ENCODE measurements around the gene GRIA1.

Gene GRIA1

GRCh38 chr5:153504726-153505125 lies 14.3 kb downstream of the GRIA1 start:
- H3K27me3 ChIP-seq (ENCODE audit: insufficient read depth, low read length, poor library complexity, severe bottlenecking) = no peaks in the 10 kb centered on the region
- H3K4me3 ChIP-seq (ENCODE audit: low read length, poor library complexity, severe bottlenecking) = no peak overlapping the region
- no peaks in the 10 kb centered on the region for H3F3A ChIP-seq (ENCODE audit: low read depth)
- H3K9me3 ChIP-seq (ENCODE audit: insufficient read depth, low read depth, low read length) = no peaks in the 10 kb centered on the region
- H3K4me1 ChIP-seq (ENCODE audit: insufficient read depth, low read length, poor library complexity, severe bottlenecking) = no peaks in the 10 kb centered on the region
- no peak overlapping the region for H2AFZ ChIP-seq (ENCODE audit: low read length)
- no peak overlapping the region for H3K4me2 ChIP-seq (ENCODE audit: low read depth, low read length, poor library complexity, severe bottlenecking)
- no peaks in the 10 kb centered on the region for H3K79me2 ChIP-seq (ENCODE audit: insufficient read depth, low read length)
- no peaks in the 10 kb centered on the region for H4K20me1 ChIP-seq (ENCODE audit: insufficient read depth, low read length, poor library complexity, severe bottlenecking)
- H3K9ac ChIP-seq (ENCODE audit: low read depth, low read length, poor library complexity, severe bottlenecking) = no peak overlapping the region
- H3K36me3 ChIP-seq (ENCODE audit: insufficient read depth, low read length) = no peaks in the 10 kb centered on the region
- no peaks in the 10 kb centered on the region for H3K9me2 ChIP-seq (replicated peaks; ENCODE audit: low read depth, low read length)
- TF ChIP-seq EZH2phosphoT487 (IDR thresholded peaks at IDR 0.05; ENCODE audit: borderline replicate concordance) (no peak), CTCF (conservative IDR thresholded peaks at IDR 0.05; ENCODE audit: low read length) (no peak)

GRCh38 chr5:153508700-153509099 lies 18.2 kb downstream of the GRIA1 start:
- Histone ChIP-seq H3F3A (ENCODE audit: low read depth) (no peaks in the 10 kb centered on the region), H3K9ac (ENCODE audit: low read depth, low read length, poor library complexity, severe bottlenecking) (no peak overlapping the region), H3K9me3 (ENCODE audit: insufficient read depth, low read depth, low read length) (no peaks in the 10 kb centered on the region), H3K27me3 (ENCODE audit: insufficient read depth, low read length, poor library complexity, severe bottlenecking) (no peaks in the 10 kb centered on the region), H3K79me2 (ENCODE audit: insufficient read depth, low read length) (no peaks in the 10 kb centered on the region), H4K20me1 (ENCODE audit: insufficient read depth, low read length, poor library complexity, severe bottlenecking) (no peaks in the 10 kb centered on the region), H3K4me3 (ENCODE audit: low read length, poor library complexity, severe bottlenecking) (no peak overlapping the region), H3K36me3 (ENCODE audit: insufficient read depth, low read length) (no peaks in the 10 kb centered on the region), H3K4me1 (ENCODE audit: insufficient read depth, low read length, poor library complexity, severe bottlenecking) (no peaks in the 10 kb centered on the region), H2AFZ (ENCODE audit: low read length) (no peak overlapping the region), H3K9me2 (replicated peaks; ENCODE audit: low read depth, low read length) (no peaks in the 10 kb centered on the region), H3K4me2 (ENCODE audit: low read depth, low read length, poor library complexity, severe bottlenecking) (no peak overlapping the region)
- no peak for TF ChIP-seq CTCF (conservative IDR thresholded peaks at IDR 0.05; ENCODE audit: low read length)

GRCh38 chr5:153511622-153512021 lies 21.2 kb downstream of the GRIA1 start:
- no peaks in the 10 kb centered on the region for H3K36me3 ChIP-seq (ENCODE audit: insufficient read depth, low read length)
- no peaks in the 10 kb centered on the region for H3K9me3 ChIP-seq (ENCODE audit: insufficient read depth, low read depth, low read length)
- H3K9ac ChIP-seq (ENCODE audit: low read depth, low read length, poor library complexity, severe bottlenecking) = no peak overlapping the region
- H3F3A ChIP-seq (ENCODE audit: low read depth) = no peaks in the 10 kb centered on the region
- no peak for TF ChIP-seq EZH2phosphoT487 (IDR thresholded peaks at IDR 0.05; ENCODE audit: borderline replicate concordance)
- no peak for TF ChIP-seq CTCF (conservative IDR thresholded peaks at IDR 0.05; ENCODE audit: low read length)
- no peaks in the 10 kb centered on the region for H4K20me1 ChIP-seq (ENCODE audit: insufficient read depth, low read length, poor library complexity, severe bottlenecking)
- no peak overlapping the region for H3K4me3 ChIP-seq (ENCODE audit: low read length, poor library complexity, severe bottlenecking)
- no peaks in the 10 kb centered on the region for H3K27me3 ChIP-seq (ENCODE audit: insufficient read depth, low read length, poor library complexity, severe bottlenecking)
- H2AFZ ChIP-seq (ENCODE audit: low read length) = no peak overlapping the region
- H3K4me2 ChIP-seq (ENCODE audit: low read depth, low read length, poor library complexity, severe bottlenecking) = no peak overlapping the region
- no peaks in the 10 kb centered on the region for H3K79me2 ChIP-seq (ENCODE audit: insufficient read depth, low read length)
- H3K9me2 ChIP-seq (replicated peaks; ENCODE audit: low read depth, low read length) = no peaks in the 10 kb centered on the region
- no peaks in the 10 kb centered on the region for H3K4me1 ChIP-seq (ENCODE audit: insufficient read depth, low read length, poor library complexity, severe bottlenecking)

All from Loucy (cell line).